BE2C (cell line): ENCODE data around the gene WNT7B.

Experiments
- DNase-seq: peaks from one replicate; pipeline ENCODE4 v3.0.0-alpha.2; 2020
- H3K27me3 ChIP-seq: fragments of 250-450 bp; sonication (Bioruptor Pico); 2 replicates; pipeline ENCODE4 v1.5.1; 2020; ENCODE audit warnings: mild to moderate bottlenecking
- H3K36me3 ChIP-seq: fragments of 250-450 bp; sonication (Bioruptor Pico); 2 replicates; pipeline ENCODE4 v1.5.1; 2020; ENCODE audit warnings: mild to moderate bottlenecking
- H3K4me1 ChIP-seq: fragments of 250-450 bp; sonication (Bioruptor Pico); 2 replicates; pipeline ENCODE4 v1.5.1; 2020
- H3K4me3 ChIP-seq: 2 replicates; pipeline ENCODE4 v1.5.1; 2011; ENCODE audit warnings: low read depth, low read length
- H3K9me3 ChIP-seq: fragments of 250-450 bp; sonication (Bioruptor Pico); 2 replicates; pipeline ENCODE4 v1.5.1; 2020
- CTCF ChIP-seq: IDR thresholded peaks from 2 replicates; pipeline ENCODE4 v1.5.1; 2012; ENCODE audit warnings: mild to moderate bottlenecking, low read depth, low read length

Gene WNT7B

GRCh38 chr22:45887202-45888131, 89.5 kb downstream of the WNT7B start:
- no peak for TF ChIP-seq CTCF
- DNase-seq = peak; percentile 25

GRCh38 chr22:45886540-45886939, 90.4 kb downstream of the WNT7B start:
- H3K9me3 ChIP-seq = no peaks in the 10 kb centered on the region
- no peak overlapping the region for H3K4me3 ChIP-seq
- TF ChIP-seq CTCF = no peak
- no peaks in the 10 kb centered on the region for H3K27me3 ChIP-seq
- no peak for DNase-seq
- peaks cover 18% of the 10 kb centered on the region for H3K4me1 ChIP-seq
- no peaks in the 10 kb centered on the region for H3K36me3 ChIP-seq

More at GRCh38 chr22:45887202-45888131, 89.5 kb downstream of the WNT7B start:
- Histone ChIP-seq H3K27me3 (no peaks in the 10 kb centered on the region), H3K9me3 (no peaks in the 10 kb centered on the region), H3K4me1 (peaks cover 18% of the 10 kb centered on the region), H3K36me3 (no peaks in the 10 kb centered on the region), H3K4me3 (no peak overlapping the region)

GRCh38 chr22:45885941-45886395, 91.0 kb downstream of the WNT7B start:
- Histone ChIP-seq H3K4me1 (peaks cover 19% of the 10 kb centered on the region), H3K36me3 (no peaks in the 10 kb centered on the region), H3K27me3 (no peaks in the 10 kb centered on the region; the same call in 1 of the 2 replicates), H3K4me3 (no peak overlapping the region), H3K9me3 (no peaks in the 10 kb centered on the region)
- peak; percentile 59 for DNase-seq
- no peak for TF ChIP-seq CTCF

GRCh38 chr22:45885171-45885840, 91.7 kb downstream of the WNT7B start:
- H3K27me3 ChIP-seq = peaks cover 3% of the 10 kb centered on the region; the same call in 1 of the 2 replicates
- no peak overlapping the region for H3K4me3 ChIP-seq
- no peak for TF ChIP-seq CTCF
- no peaks in the 10 kb centered on the region for H3K36me3 ChIP-seq
- H3K9me3 ChIP-seq = no peaks in the 10 kb centered on the region
- no peak for DNase-seq
- H3K4me1 ChIP-seq = peaks cover 25% of the 10 kb centered on the region

- H3K36me3 ChIP-seq = no peaks in the 10 kb centered on the region
These were observed 92.5 kb downstream of the WNT7B start for GRCh38 chr22:45884201-45885062.

More at GRCh38 chr22:45884201-45885062, 92.5 kb downstream of the WNT7B start:
- DNase-seq = peak; percentile 73
- Histone ChIP-seq H3K9me3 (no peaks in the 10 kb centered on the region), H3K4me3 (no peak overlapping the region), H3K27me3 (peaks cover 3% of the 10 kb centered on the region; the same call in 1 of the 2 replicates), H3K4me1 (peaks cover 29% of the 10 kb centered on the region)
- no peak for TF ChIP-seq CTCF
